ENCODE data around the gene SUN5.

Gene SUN5

GRCh38 chr20:32969356-32970114 lies 34.7 kb downstream of the SUN5 start:
- H3K9me3 ChIP-seq (ENCODE audit: control insufficient read depth, low read length) = no peaks in the 10 kb centered on the region
- no peak overlapping the region for H3K4me3 ChIP-seq (ENCODE audit: insufficient read depth, low read depth, low read length)
- H3K36me3 ChIP-seq (ENCODE audit: control insufficient read depth, insufficient read depth, low read length) = no peaks in the 10 kb centered on the region
- no peaks in the 10 kb centered on the region for H3K27me3 ChIP-seq (ENCODE audit: control insufficient read depth, insufficient read depth, low read length, poor library complexity, severe bottlenecking)
- H3K4me1 ChIP-seq (ENCODE audit: control insufficient read depth, insufficient read depth, low read length) = peaks cover 25% of the 10 kb centered on the region
- no peak overlapping the region for H3K27ac ChIP-seq (ENCODE audit: insufficient read depth, low read depth, low read length, poor library complexity, severe bottlenecking)
- WGBS, 2 experiments = 93 to 94% methylated on average over 13 of the region's 13 CpGs

- H3K9me3 ChIP-seq (ENCODE audit: control insufficient read depth, low read length) = no peaks in the 10 kb centered on the region
- no peaks in the 10 kb centered on the region for H3K36me3 ChIP-seq (ENCODE audit: control insufficient read depth, insufficient read depth, low read length)
- H3K4me1 ChIP-seq (ENCODE audit: control insufficient read depth, insufficient read depth, low read length) = peaks cover 18% of the 10 kb centered on the region
- WGBS, 2 experiments = 91 to 92% methylated on average over 18 to 19 of the region's 19 CpGs
- no peak overlapping the region for H3K4me3 ChIP-seq (ENCODE audit: insufficient read depth, low read depth, low read length)
- no peaks in the 10 kb centered on the region for H3K27me3 ChIP-seq (ENCODE audit: control insufficient read depth, insufficient read depth, low read length, poor library complexity, severe bottlenecking)
- no peak overlapping the region for H3K27ac ChIP-seq (ENCODE audit: insufficient read depth, low read depth, low read length, poor library complexity, severe bottlenecking)
Measured at GRCh38 chr20:32968478-32969241, 35.6 kb downstream of the SUN5 start.

- WGBS, 2 experiments = 93% methylated on average over 16 of the region's 16 CpGs
- H3K36me3 ChIP-seq (ENCODE audit: control insufficient read depth, insufficient read depth, low read length) = no peaks in the 10 kb centered on the region
- peaks cover 17% of the 10 kb centered on the region for H3K4me1 ChIP-seq (ENCODE audit: control insufficient read depth, insufficient read depth, low read length)
- no peak overlapping the region for H3K27ac ChIP-seq (ENCODE audit: insufficient read depth, low read depth, low read length, poor library complexity, severe bottlenecking)
- H3K27me3 ChIP-seq (ENCODE audit: control insufficient read depth, insufficient read depth, low read length, poor library complexity, severe bottlenecking) = no peaks in the 10 kb centered on the region
- H3K4me3 ChIP-seq (ENCODE audit: insufficient read depth, low read depth, low read length) = no peak overlapping the region
- H3K9me3 ChIP-seq (ENCODE audit: control insufficient read depth, low read length) = no peaks in the 10 kb centered on the region
Measured at GRCh38 chr20:32967961-32968457, 36.2 kb downstream of the SUN5 start.

GRCh38 chr20:32966881-32967781 lies 37.1 kb downstream of the SUN5 start:
- WGBS, 2 experiments = 92 to 94% methylated on average over 16 of the region's 16 CpGs
- Histone ChIP-seq H3K36me3 (ENCODE audit: control insufficient read depth, insufficient read depth, low read length) (no peaks in the 10 kb centered on the region), H3K9me3 (ENCODE audit: control insufficient read depth, low read length) (no peaks in the 10 kb centered on the region)

GRCh38 chr20:32966382-32966781 lies 37.9 kb downstream of the SUN5 start:
- WGBS, 2 experiments = 93 to 95% methylated on average over 4 of the region's 4 CpGs
- Histone ChIP-seq H3K27me3 (ENCODE audit: control insufficient read depth, insufficient read depth, low read length, poor library complexity, severe bottlenecking) (no peaks in the 10 kb centered on the region), H3K4me3 (ENCODE audit: insufficient read depth, low read depth, low read length) (no peak overlapping the region), H3K9me3 (ENCODE audit: control insufficient read depth, low read length) (no peaks in the 10 kb centered on the region), H3K27ac (ENCODE audit: insufficient read depth, low read depth, low read length, poor library complexity, severe bottlenecking) (no peak overlapping the region), H3K36me3 (ENCODE audit: control insufficient read depth, insufficient read depth, low read length) (no peaks in the 10 kb centered on the region), H3K4me1 (ENCODE audit: control insufficient read depth, insufficient read depth, low read length) (peaks cover 1% of the 10 kb centered on the region)

More at GRCh38 chr20:32966881-32967781, 37.1 kb downstream of the SUN5 start:
- H3K4me1 ChIP-seq (ENCODE audit: control insufficient read depth, insufficient read depth, low read length) = peaks cover 8% of the 10 kb centered on the region
- H3K27ac ChIP-seq (ENCODE audit: insufficient read depth, low read depth, low read length, poor library complexity, severe bottlenecking) = no peak overlapping the region
- no peaks in the 10 kb centered on the region for H3K27me3 ChIP-seq (ENCODE audit: control insufficient read depth, insufficient read depth, low read length, poor library complexity, severe bottlenecking)
- H3K4me3 ChIP-seq (ENCODE audit: insufficient read depth, low read depth, low read length) = no peak overlapping the region

DNA sequence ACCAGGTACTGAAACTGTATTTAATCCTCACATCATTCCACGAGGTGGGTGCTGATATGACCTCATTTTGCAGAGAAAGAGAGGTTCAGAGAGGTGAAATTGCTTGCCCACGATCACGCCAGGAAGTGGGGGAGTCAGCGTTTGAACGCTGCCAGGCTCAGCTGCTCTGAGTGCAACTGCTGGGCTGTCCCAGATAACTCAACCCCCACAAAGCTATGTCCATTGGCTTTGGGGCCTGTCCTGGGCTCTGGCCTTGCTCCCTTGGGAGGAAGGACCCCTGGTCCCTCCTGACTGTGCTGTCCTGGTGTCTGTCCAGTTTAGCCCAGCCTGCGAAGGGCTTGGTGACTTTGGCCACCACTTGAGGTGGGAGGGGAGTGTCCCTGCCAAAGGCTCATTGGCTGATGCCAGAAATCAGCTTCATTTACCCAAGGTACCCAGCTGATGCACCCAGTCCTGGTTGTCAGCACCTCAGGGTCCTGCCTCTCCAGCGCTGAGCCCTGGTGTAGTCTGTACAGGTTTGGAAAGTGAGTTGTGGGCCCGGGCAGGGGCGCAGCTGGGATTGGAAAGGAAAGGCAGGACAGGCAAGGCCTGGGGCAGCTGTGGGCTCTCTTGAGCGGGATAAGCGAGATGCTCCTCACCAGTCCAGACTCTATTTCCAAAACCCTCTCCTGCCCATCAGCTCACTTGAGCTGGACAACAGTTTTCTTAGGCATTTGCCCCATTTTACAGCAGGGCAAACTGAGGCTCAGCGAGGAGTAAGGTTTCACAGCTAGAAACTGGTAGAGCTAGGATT lies 38.5 kb downstream of the SUN5 start:
- Histone ChIP-seq H3K4me3 (ENCODE audit: insufficient read depth, low read depth, low read length) (no peak overlapping the region), H3K9me3 (ENCODE audit: control insufficient read depth, low read length) (no peaks in the 10 kb centered on the region), H3K27ac (ENCODE audit: insufficient read depth, low read depth, low read length, poor library complexity, severe bottlenecking) (no peak overlapping the region), H3K4me1 (ENCODE audit: control insufficient read depth, insufficient read depth, low read length) (no peaks in the 10 kb centered on the region), H3K27me3 (ENCODE audit: control insufficient read depth, insufficient read depth, low read length, poor library complexity, severe bottlenecking) (no peaks in the 10 kb centered on the region), H3K36me3 (ENCODE audit: control insufficient read depth, insufficient read depth, low read length) (no peaks in the 10 kb centered on the region)
- WGBS, 2 experiments = 92% methylated on average over 12 of the region's 12 CpGs

DNA sequence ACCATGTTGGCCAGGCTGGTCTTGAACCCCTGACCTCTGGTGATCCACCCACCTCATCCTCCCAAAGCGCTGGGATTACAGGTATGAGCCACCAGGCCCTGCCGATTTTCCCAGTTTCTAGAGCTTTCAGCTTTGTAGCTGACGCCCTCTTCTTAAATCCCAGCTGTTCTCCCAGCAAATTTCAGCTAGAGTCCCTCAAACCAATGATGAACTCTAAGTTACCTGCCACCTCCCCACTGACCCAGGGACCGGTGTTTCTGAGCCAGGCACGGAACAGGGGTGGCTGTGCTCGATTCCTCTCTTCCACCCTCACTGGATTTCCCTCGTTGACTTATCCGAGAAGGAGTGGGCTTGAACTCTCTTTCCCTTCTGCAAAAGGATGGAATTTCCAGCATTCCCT lies 39.1 kb downstream of the SUN5 start:
- Histone ChIP-seq H3K4me3 (ENCODE audit: insufficient read depth, low read depth, low read length) (no peak overlapping the region), H3K27me3 (ENCODE audit: control insufficient read depth, insufficient read depth, low read length, poor library complexity, severe bottlenecking) (no peaks in the 10 kb centered on the region), H3K4me1 (ENCODE audit: control insufficient read depth, insufficient read depth, low read length) (no peaks in the 10 kb centered on the region), H3K9me3 (ENCODE audit: control insufficient read depth, low read length) (no peaks in the 10 kb centered on the region), H3K27ac (ENCODE audit: insufficient read depth, low read depth, low read length, poor library complexity, severe bottlenecking) (no peak overlapping the region), H3K36me3 (ENCODE audit: control insufficient read depth, insufficient read depth, low read length) (no peaks in the 10 kb centered on the region)
- WGBS, 2 experiments = 93% methylated on average over 8 of the region's 8 CpGs

DNA sequence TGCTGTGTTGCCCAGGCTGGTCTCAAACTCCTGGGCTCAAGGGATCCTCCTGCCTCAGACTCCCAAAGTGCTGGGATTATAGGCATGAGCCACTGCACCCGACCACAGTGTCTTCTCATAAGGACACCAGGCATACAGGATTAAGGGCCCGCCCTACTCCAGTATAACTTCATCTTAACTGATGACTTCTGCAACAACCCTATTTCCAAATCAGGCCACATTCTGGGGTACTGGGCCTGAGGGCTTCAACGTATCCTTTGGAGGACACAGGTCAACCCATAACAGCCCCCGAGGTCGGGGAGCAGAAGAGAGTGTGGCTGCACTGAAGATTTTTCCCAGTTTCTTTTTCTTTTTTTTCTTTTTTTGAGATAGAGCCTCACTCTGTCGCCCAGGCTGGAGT lies 39.7 kb downstream of the SUN5 start:
- Histone ChIP-seq H3K9me3 (ENCODE audit: control insufficient read depth, low read length) (no peaks in the 10 kb centered on the region), H3K27ac (ENCODE audit: insufficient read depth, low read depth, low read length, poor library complexity, severe bottlenecking) (no peak overlapping the region), H3K27me3 (ENCODE audit: control insufficient read depth, insufficient read depth, low read length, poor library complexity, severe bottlenecking) (no peaks in the 10 kb centered on the region), H3K4me1 (ENCODE audit: control insufficient read depth, insufficient read depth, low read length) (no peaks in the 10 kb centered on the region), H3K4me3 (ENCODE audit: insufficient read depth, low read depth, low read length) (no peak overlapping the region), H3K36me3 (ENCODE audit: control insufficient read depth, insufficient read depth, low read length) (no peaks in the 10 kb centered on the region)
- WGBS, 2 experiments = 92 to 93% methylated on average over 6 of the region's 6 CpGs

GRCh38 chr20:32963176-32963575 lies 41.1 kb downstream of the SUN5 start:
- Histone ChIP-seq H3K36me3 (ENCODE audit: control insufficient read depth, insufficient read depth, low read length) (no peaks in the 10 kb centered on the region), H3K4me1 (ENCODE audit: control insufficient read depth, insufficient read depth, low read length) (no peaks in the 10 kb centered on the region), H3K27ac (ENCODE audit: insufficient read depth, low read depth, low read length, poor library complexity, severe bottlenecking) (no peak overlapping the region), H3K4me3 (ENCODE audit: insufficient read depth, low read depth, low read length) (no peak overlapping the region), H3K9me3 (ENCODE audit: control insufficient read depth, low read length) (no peaks in the 10 kb centered on the region), H3K27me3 (ENCODE audit: control insufficient read depth, insufficient read depth, low read length, poor library complexity, severe bottlenecking) (no peaks in the 10 kb centered on the region)
- WGBS, 2 experiments = 95% methylated on average over 5 of the region's 5 CpGs

All from ectodermal cell (in vitro differentiated cells).